B cell (primary cell): ENCODE measurements around the gene NKD2. TPM values are rescaled to one million over a fixed set of nuclear protein-coding genes. Genes with fewer than 3 reads are reported as not detected.

Experiments used
- ATAC-seq: fragments of 200-7000 bp; cut with Tn5 transposase; one replicate; pipeline ENCODE4 v1.10.0; 2021; ENCODE audit warnings: low read depth, mild to moderate bottlenecking, moderate number of reproducible peaks, moderate library complexity
- CTCF ChIA-PET: fragments of 350-600 bp; sonication (Branson Sonifier 250); formaldehyde crosslinking; loops from one replicate; lab custom pipeline; 2021; ENCODE audit warnings: antibody characterized with exemption, inconsistent platforms; lab: Charles Lee
- POLR2A ChIA-PET: fragments of 350-600 bp; sonication (Branson Sonifier 250); formaldehyde crosslinking; loops from one replicate; lab custom pipeline; 2021; ENCODE audit warnings: antibody characterized with exemption; lab: Charles Lee
- DNase-seq: peaks from one replicate; pipeline ENCODE4 v3.0.0; 2013
- H2AFZ ChIP-seq: 2 replicates; pipeline ENCODE4 v1.6.1; 2012; ENCODE audit warnings: mild to moderate bottlenecking, low read depth, low read length; ENCODE audit not compliant: insufficient read depth, poor library complexity, severe bottlenecking
- H3K27ac ChIP-seq, 2 donors: 1 replicate in 1 of 2; 2 replicates in 1 of 2; pipeline ENCODE4 v1.5.1; 2012 to 2013; ENCODE audit warnings: low read length in 2 of 2, mild to moderate bottlenecking in 2 of 2, moderate library complexity in 1 of 2
- H3K27me3 ChIP-seq, 4 experiments: fragments of 200-600 bp in 1 of 4; sonication (generic) in 1 of 4; replicated peaks in 1 of 4; 1 replicate in 2 of 4; 2 replicates in 2 of 4; pipeline versions ENCODE4 v1.6.1 to v1.7.0; 2013 to 2016; ENCODE audit warnings: low read length in 3 of 4, mild to moderate bottlenecking in 2 of 4, mixed read lengths in 1 of 4, moderate library complexity in 1 of 4; ENCODE audit not compliant: insufficient read depth in 4 of 4, control insufficient read depth in 3 of 4; ENCODE audit errors: control extremely low read depth in 1 of 4
- H3K36me3 ChIP-seq, 2 experiments: replicated peaks in 1 of 2; 1 replicate in 1 of 2; 2 replicates in 1 of 2; pipeline versions ENCODE4 v1.6.1 to v1.7.1; 2013; ENCODE audit warnings: low read length in 1 of 2; ENCODE audit not compliant: insufficient read depth in 2 of 2, control insufficient read depth in 1 of 2; ENCODE audit errors: control extremely low read depth in 1 of 2, extremely low read depth in 1 of 2
- H3K4me1 ChIP-seq, 2 donors: fragments of 200-600 bp in 1 of 2; sonication (generic) in 1 of 2; 1 replicate in 1 of 2; 2 replicates in 1 of 2; pipeline versions ENCODE4 v1.5.1 to v1.6.1; 2013 to 2017; ENCODE audit warnings: low read length in 2 of 2; ENCODE audit not compliant: control insufficient read depth in 2 of 2, insufficient read depth in 2 of 2
- H3K4me2 ChIP-seq: replicated peaks from 2 replicates; pipeline ENCODE3; 2012; ENCODE audit warnings: mild to moderate bottlenecking, low read depth, low read length; ENCODE audit not compliant: poor library complexity, severe bottlenecking
- H3K4me3 ChIP-seq, 5 experiments: fragments of 200-600 bp in 1 of 5; sonication (generic) in 1 of 5; 1 replicate in 3 of 5; 2 replicates in 2 of 5; pipeline versions ENCODE4 v1.5.1 to v1.7.0; 2011 to 2016; ENCODE audit warnings: low read length in 4 of 5, mild to moderate bottlenecking in 4 of 5, low read depth in 2 of 5, control low read depth in 1 of 5, moderate library complexity in 1 of 5; ENCODE audit not compliant: insufficient read depth in 1 of 5; ENCODE audit errors: control extremely low read depth in 1 of 5, extremely low read depth in 1 of 5
- H3K79me2 ChIP-seq: fragments of 200-600 bp; sonication (generic); one replicate; pipeline ENCODE4 v1.6.0; 2016; ENCODE audit warnings: low read length; ENCODE audit not compliant: control insufficient read depth, insufficient read depth
- H3K9ac ChIP-seq: fragments of 200-600 bp; sonication (generic); 2 replicates; pipeline ENCODE4 v1.6.1; 2017; ENCODE audit warnings: mild to moderate bottlenecking, low read length, moderate library complexity
- H3K9me3 ChIP-seq, 3 donors: one replicate each; pipeline versions ENCODE4 v1.6.1 to v1.7.1; 2013; ENCODE audit warnings: low read length in 2 of 3; ENCODE audit not compliant: control insufficient read depth in 2 of 3, insufficient read depth in 1 of 3; ENCODE audit errors: control extremely low read depth in 1 of 3
- H4K20me1 ChIP-seq: 2 replicates; pipeline ENCODE4 v1.6.0; 2012; ENCODE audit warnings: mild to moderate bottlenecking, low read length; ENCODE audit not compliant: insufficient read depth, control insufficient read depth, poor library complexity, severe bottlenecking
- H3K27ac Mint-ChIP-seq: one replicate; pipeline ENCODE4 v1.8.0; 2021; ENCODE audit warnings: mixed read lengths
- H3K27me3 Mint-ChIP-seq: one replicate; pipeline ENCODE4 v1.8.0; 2021; ENCODE audit warnings: mixed read lengths
- H3K4me1 Mint-ChIP-seq: one replicate; pipeline ENCODE4 v1.8.0; 2021; ENCODE audit warnings: mixed read lengths
- H3K4me3 Mint-ChIP-seq: one replicate; pipeline ENCODE4 v1.8.0; 2021; ENCODE audit warnings: mixed read lengths
- H3K9me3 Mint-ChIP-seq: one replicate; pipeline ENCODE4 v1.8.0; 2022; ENCODE audit warnings: mixed read lengths; ENCODE audit not compliant: insufficient read depth
- EZH2 ChIP-seq: IDR thresholded peaks from 2 replicates; pipeline ENCODE4 v1.6.1; 2012; ENCODE audit warnings: borderline replicate concordance, low read depth, mild to moderate bottlenecking, moderate library complexity, low read length; ENCODE audit not compliant: insufficient read depth, poor library complexity, severe bottlenecking
- WGBS: methylation state at CpG from one replicate; pipeline ENCODE4 v1.1.5; 2013; ENCODE audit warnings: missing lambda C conversion rate; ENCODE audit not compliant: insufficient coverage; 5-methylcytosine and 5-hydroxymethylcytosine counted together
- intact Hi-C: fragments of 100-400 bp; cut with micrococcal nuclease; formaldehyde crosslinking; loops from one replicate; pipeline ENCODE4 v1.10.0; 2022
- polyA plus RNA-seq: library from polyadenylated mRNA; depleted of rRNA; stranded (reverse); fragments of >200 nt; gene quantifications from 2 replicates; pipeline ENCODE4 v1.2.3, GENCODE V29; 2012
- total RNA-seq, 2 donors: library from RNA; stranded (reverse); fragments of 120-200 nt in 1 of 2; gene quantifications; 1 replicate in 1 of 2; 2 replicates in 1 of 2; pipeline versions ENCODE4 v1.2.3 to v1.2.4, GENCODE V29; 2013 to 2022
- TF ChIP-seq, protein P1 (sequence below): fragments of 200-600 bp; IDR thresholded peaks from one replicate; pipeline ENCODE4 v1.8.0; 2022; ENCODE audit warnings: antibody characterized with exemption, mild to moderate bottlenecking

The NKD2 gene
- total and polyA plus RNA-seq, 2 donors (not counting 1 experiment from before 2014, with no cell fraction given): 0.12 to 0.34 TPM

DNA sequence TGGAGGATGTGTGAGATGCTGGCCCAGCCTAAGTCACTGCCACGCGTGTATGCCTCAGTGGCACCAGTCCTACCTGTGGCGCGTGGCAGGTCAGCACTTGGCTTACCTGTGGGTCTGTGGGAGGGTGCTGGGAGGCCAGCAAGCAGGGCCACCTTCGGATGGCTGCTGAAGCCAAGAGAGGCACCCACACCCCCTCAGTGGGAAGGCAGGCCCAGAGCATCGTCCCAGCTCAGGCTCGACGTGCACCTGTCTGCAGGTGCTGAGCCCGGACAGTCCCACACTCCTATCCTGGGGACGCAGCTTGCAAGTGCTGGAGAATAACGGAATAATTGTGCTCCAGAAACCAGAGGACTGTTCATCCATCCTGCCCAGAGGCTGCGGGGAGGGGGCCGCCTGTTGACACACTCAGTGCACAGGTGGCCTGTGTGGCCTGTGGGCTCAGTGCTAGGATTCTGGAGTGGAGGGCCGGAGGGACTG is 24.0 kb downstream of the NKD2 start:
- POLR2A ChIA-PET: no interaction called here
- intact Hi-C loops: no loop called here
- Histone ChIP-seq H3K4me2 (no peak overlapping the region), H3K4me1 (no peaks in the 10 kb centered on the region), H3K9me3 (peaks cover 0 to 2% (median 0%) of the 10 kb centered on the region in 3 donors), H3K36me3 (no peaks in the 10 kb centered on the region), H4K20me1 (no peaks in the 10 kb centered on the region), H3K9ac (no peak overlapping the region), H3K79me2 (no peaks in the 10 kb centered on the region), H3K27me3 (peaks cover 0 to 26% (median under 1%) of the 10 kb centered on the region in 4 experiments), H2AFZ (no peak overlapping the region), H3K27ac (no peak overlapping the region), H3K4me3 (no peak overlapping the region)
- peaks cover 6% of the 10 kb centered on the region for H3K27me3 Mint-ChIP-seq
- no peaks in the 10 kb centered on the region for H3K9me3 Mint-ChIP-seq
- H3K4me1 Mint-ChIP-seq: no peaks in the 10 kb centered on the region
- TF ChIP-seq, protein P1, sequence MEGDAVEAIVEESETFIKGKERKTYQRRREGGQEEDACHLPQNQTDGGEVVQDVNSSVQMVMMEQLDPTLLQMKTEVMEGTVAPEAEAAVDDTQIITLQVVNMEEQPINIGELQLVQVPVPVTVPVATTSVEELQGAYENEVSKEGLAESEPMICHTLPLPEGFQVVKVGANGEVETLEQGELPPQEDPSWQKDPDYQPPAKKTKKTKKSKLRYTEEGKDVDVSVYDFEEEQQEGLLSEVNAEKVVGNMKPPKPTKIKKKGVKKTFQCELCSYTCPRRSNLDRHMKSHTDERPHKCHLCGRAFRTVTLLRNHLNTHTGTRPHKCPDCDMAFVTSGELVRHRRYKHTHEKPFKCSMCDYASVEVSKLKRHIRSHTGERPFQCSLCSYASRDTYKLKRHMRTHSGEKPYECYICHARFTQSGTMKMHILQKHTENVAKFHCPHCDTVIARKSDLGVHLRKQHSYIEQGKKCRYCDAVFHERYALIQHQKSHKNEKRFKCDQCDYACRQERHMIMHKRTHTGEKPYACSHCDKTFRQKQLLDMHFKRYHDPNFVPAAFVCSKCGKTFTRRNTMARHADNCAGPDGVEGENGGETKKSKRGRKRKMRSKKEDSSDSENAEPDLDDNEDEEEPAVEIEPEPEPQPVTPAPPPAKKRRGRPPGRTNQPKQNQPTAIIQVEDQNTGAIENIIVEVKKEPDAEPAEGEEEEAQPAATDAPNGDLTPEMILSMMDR: no peak
- no peak for TF ChIP-seq EZH2
- WGBS: 96% methylated on average over 14 of the region's 14 CpGs
- DNase-seq (no peak), ATAC-seq (no peak)
- no peak overlapping the region for H3K4me3 Mint-ChIP-seq
- H3K27ac Mint-ChIP-seq: no peak overlapping the region
- CTCF ChIA-PET: no interaction called here

DNA sequence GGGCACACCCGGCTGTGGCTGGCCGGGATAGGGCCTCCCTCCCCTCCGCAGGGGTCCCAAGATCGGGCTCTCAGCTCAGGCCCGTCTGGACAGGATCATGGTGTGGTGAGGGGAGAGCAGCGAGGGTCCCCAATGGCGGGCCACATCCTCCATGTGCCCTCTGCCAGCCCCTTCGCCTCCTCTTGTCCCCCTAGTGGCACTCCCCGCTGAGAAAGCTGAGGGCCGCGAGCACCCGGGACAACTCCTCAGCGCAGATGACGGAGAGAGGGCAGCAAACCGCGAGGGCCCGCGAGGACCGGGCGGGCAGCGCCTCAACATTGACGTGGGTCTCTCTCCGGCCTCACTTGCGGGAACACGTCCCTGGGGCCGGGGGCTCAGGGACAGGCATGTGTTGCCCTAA is 24.6 kb downstream of the NKD2 start:
- no peak overlapping the region for H3K4me3 Mint-ChIP-seq
- no peaks in the 10 kb centered on the region for H3K4me1 ChIP-seq
- 96% methylated on average over 26 of the region's 26 CpGs for WGBS
- no peak overlapping the region for H3K4me2 ChIP-seq
- no peaks in the 10 kb centered on the region for H3K79me2 ChIP-seq
- no peaks in the 10 kb centered on the region for H3K36me3 ChIP-seq
- ChIA-PET CTCF (no interaction called here), POLR2A (no interaction called here)
- DNase-seq (no peak), ATAC-seq (no peak)
- no peak for TF ChIP-seq EZH2
- TF ChIP-seq, protein P1: no peak
- no peaks in the 10 kb centered on the region for H4K20me1 ChIP-seq
- no peak overlapping the region for H2AFZ ChIP-seq
- H3K4me3 ChIP-seq: no peak overlapping the region
- peaks cover 0 to 24% (median under 1%) of the 10 kb centered on the region in 4 experiments for H3K27me3 ChIP-seq
- intact Hi-C loops: no loop called here
- H3K4me1 Mint-ChIP-seq: no peaks in the 10 kb centered on the region
- no peak overlapping the region for H3K27ac ChIP-seq
- no peaks in the 10 kb centered on the region for H3K9me3 Mint-ChIP-seq
- peaks cover 6% of the 10 kb centered on the region for H3K27me3 Mint-ChIP-seq
- peaks cover 0 to 2% (median 0%) of the 10 kb centered on the region in 3 donors for H3K9me3 ChIP-seq
- H3K27ac Mint-ChIP-seq: no peak overlapping the region
- H3K9ac ChIP-seq: no peak overlapping the region
